ENCODE results near the gene S100A10.

The S100A10 gene

GRCh38 chr1:151970128-151970527 is 23.5 kb downstream of the S100A10 start:
- H3K27ac ChIP-seq (ENCODE audit: low read length) = no peak overlapping the region
- ATAC-seq (ENCODE audit: insufficient read depth, low read depth) (no peak), DNase-seq (no peak)
- H3K4me1 ChIP-seq (ENCODE audit: insufficient read depth, low read length) = peaks cover 11% of the 10 kb centered on the region
- no peaks in the 10 kb centered on the region for H3K36me3 ChIP-seq (ENCODE audit: insufficient read depth, low read length)
- H3K27me3 ChIP-seq (ENCODE audit: insufficient read depth, low read length, poor library complexity) = peaks cover 9% of the 10 kb centered on the region
- no peaks in the 10 kb centered on the region for H3K79me2 ChIP-seq (ENCODE audit: insufficient read depth, low read length)
- TF ChIP-seq CTCF (IDR thresholded peaks at IDR 0.05; ENCODE audit: borderline replicate concordance, extremely low read depth, low read length, poor library complexity, severe bottlenecking) (no peak), EZH2 (IDR thresholded peaks at IDR 0.05; ENCODE audit: borderline replicate concordance, low read depth, low read length, severe bottlenecking) (no peak)
- H3K4me2 ChIP-seq (ENCODE audit: insufficient read depth, low read length) = no peak overlapping the region
- H4K20me1 ChIP-seq (ENCODE audit: insufficient read depth, low read length) = no peaks in the 10 kb centered on the region
- no peak overlapping the region for H3K4me3 ChIP-seq (ENCODE audit: low read depth in 1 of 2, low read length in 2 of 2)
- no peak overlapping the region for H3K9ac ChIP-seq (ENCODE audit: low read depth, low read length)
- H3K9me3 ChIP-seq (ENCODE audit: insufficient read depth, low read length, severe bottlenecking) = no peaks in the 10 kb centered on the region
- no peak overlapping the region for H2AFZ ChIP-seq (ENCODE audit: low read depth, low read length)

GRCh38 chr1:151968791-151969399 is 24.8 kb downstream of the S100A10 start:
- H3K4me3 ChIP-seq (ENCODE audit: low read depth in 1 of 2, low read length in 2 of 2) = no peak overlapping the region
- no peak overlapping the region for H3K27ac ChIP-seq (ENCODE audit: low read length)
- H3K4me1 ChIP-seq (ENCODE audit: insufficient read depth, low read length) = peaks cover 11% of the 10 kb centered on the region
- no peaks in the 10 kb centered on the region for H3K79me2 ChIP-seq (ENCODE audit: insufficient read depth, low read length)
- no peak overlapping the region for H3K4me2 ChIP-seq (ENCODE audit: insufficient read depth, low read length)
- no peaks in the 10 kb centered on the region for H4K20me1 ChIP-seq (ENCODE audit: insufficient read depth, low read length)
- TF ChIP-seq CTCF (IDR thresholded peaks at IDR 0.05; ENCODE audit: borderline replicate concordance, extremely low read depth, low read length, poor library complexity, severe bottlenecking) (no peak), EZH2 (IDR thresholded peaks at IDR 0.05; ENCODE audit: borderline replicate concordance, low read depth, low read length, severe bottlenecking) (no peak)
- no peak overlapping the region for H2AFZ ChIP-seq (ENCODE audit: low read depth, low read length)
- no peak for ATAC-seq (ENCODE audit: insufficient read depth, low read depth)
- no peaks in the 10 kb centered on the region for H3K36me3 ChIP-seq (ENCODE audit: insufficient read depth, low read length)
- peaks cover 9% of the 10 kb centered on the region for H3K27me3 ChIP-seq (ENCODE audit: insufficient read depth, low read length, poor library complexity)
- DNase-seq = no peak
- H3K9ac ChIP-seq (ENCODE audit: low read depth, low read length) = no peak overlapping the region
- H3K9me3 ChIP-seq (ENCODE audit: insufficient read depth, low read length, severe bottlenecking) = no peaks in the 10 kb centered on the region

- H3K36me3 ChIP-seq (ENCODE audit: insufficient read depth, low read length) = no peaks in the 10 kb centered on the region
- peak overlapping the region; percentile 28; the same call in 1 of the 2 replicates for H2AFZ ChIP-seq (ENCODE audit: low read depth, low read length)
- no peaks in the 10 kb centered on the region for H3K9me3 ChIP-seq (ENCODE audit: insufficient read depth, low read length, severe bottlenecking)
- no peak overlapping the region for H3K9ac ChIP-seq (ENCODE audit: low read depth, low read length)
- H3K27ac ChIP-seq (ENCODE audit: low read length) = no peak overlapping the region
- no peak for TF ChIP-seq EZH2 (IDR thresholded peaks at IDR 0.05; ENCODE audit: borderline replicate concordance, low read depth, low read length, severe bottlenecking)
- peak; percentile 88 for TF ChIP-seq CTCF (IDR thresholded peaks at IDR 0.05; ENCODE audit: borderline replicate concordance, extremely low read depth, low read length, poor library complexity, severe bottlenecking)
- H3K4me3 ChIP-seq (ENCODE audit: low read depth in 1 of 2, low read length in 2 of 2) = no peak overlapping the region
- H3K4me1 ChIP-seq (ENCODE audit: insufficient read depth, low read length) = peaks cover 11% of the 10 kb centered on the region
- no peaks in the 10 kb centered on the region for H4K20me1 ChIP-seq (ENCODE audit: insufficient read depth, low read length)
- H3K4me2 ChIP-seq (ENCODE audit: insufficient read depth, low read length) = peak overlapping the region; percentile 38; the same call in 1 of the 2 replicates
- DNase-seq (peak; percentile 65), ATAC-seq (ENCODE audit: insufficient read depth, low read depth) (peak; percentile 98)
- H3K79me2 ChIP-seq (ENCODE audit: insufficient read depth, low read length) = no peaks in the 10 kb centered on the region
- peaks cover 11% of the 10 kb centered on the region for H3K27me3 ChIP-seq (ENCODE audit: insufficient read depth, low read length, poor library complexity)
Measured at GRCh38 chr1:151968058-151968457, 25.6 kb downstream of the S100A10 start.
